HG03571 (cell line): ENCODE data around the gene B2M.
"Not testable (repeated sequence)": the region's sequence is repeated elsewhere in the genome, so short reads cannot be mapped to it uniquely, and the experiment has no call there.

Experiments used
- ATAC-seq: cut with Tn5 transposase; IDR thresholded peaks from one replicate; pipeline ENCODE4 v1.9.1; 2021; ENCODE audit not compliant: unreplicated experiment

The B2M gene

GRCh38 chr15:44697014-44697413, 14.3 kb upstream of the B2M start:
- no peak for ATAC-seq

- no peak for ATAC-seq
These were observed 12.7 kb upstream of the B2M start for GRCh38 chr15:44698641-44699040.

- ATAC-seq, result not testable (repeated sequence)
These were observed 10.6 kb upstream of the B2M start for GRCh38 chr15:44700676-44701075.

- no peak for ATAC-seq
These were observed 5.3 kb upstream of the B2M start for GRCh38 chr15:44705986-44706385.

GRCh38 chr15:44706401-44706800, 4.9 kb upstream of the B2M start:
- ATAC-seq, result no peak

- no peak for ATAC-seq
These were observed 4.2 kb upstream of the B2M start for GRCh38 chr15:44706946-44707636.

- no peak for ATAC-seq
These were observed 851 bp upstream of the B2M start for GRCh38 chr15:44710236-44711095.

GRCh38 chr15:44711743-44712345, 527 bp downstream of the B2M start:
- peak; percentile 5 for ATAC-seq

GRCh38 chr15:44712346-44713005, 1.2 kb downstream of the B2M start:
- no peak for ATAC-seq

- no peak for ATAC-seq
These were observed 2.0 kb downstream of the B2M start for GRCh38 chr15:44713006-44713966.

GRCh38 chr15:44715142-44715796, 4.0 kb downstream of the B2M start:
- ATAC-seq, result no peak

- no peak for ATAC-seq
These were observed 4.5 kb downstream of the B2M start for GRCh38 chr15:44715797-44716334.

- no peak for ATAC-seq
These were observed 5.8 kb downstream of the B2M start for GRCh38 chr15:44716983-44717602.

GRCh38 chr15:44718180-44718926, 7.0 kb downstream of the B2M start:
- no peak for ATAC-seq

- ATAC-seq, result no peak
These were observed 7.6 kb downstream of the B2M start for GRCh38 chr15:44718927-44719292.

GRCh38 chr15:44719293-44719999, 8.1 kb downstream of the B2M start:
- peak; percentile 26 for ATAC-seq

GRCh38 chr15:44720000-44720435, 8.7 kb downstream of the B2M start:
- ATAC-seq, result not testable (repeated sequence)
